Kidney (tissue), 14 donors: ENCODE measurements around the gene BAG5. TPM values are rescaled to one million over a fixed set of nuclear protein-coding genes. Genes with fewer than 3 reads are reported as not detected.
A peak's percentile ranks its signal among the peaks of the same experiment; 100 is the strongest.

Source experiments
- DNase-seq, 5 donors: peaks; one replicate each; pipeline ENCODE4 v3.0.0-alpha.2; 2013 to 2020
- FAIRE-seq: peaks from 2 replicates; lab custom pipeline; 2012; peaks lifted over from hg19 to GRCh38; lab: Jason Lieb, UNC
- H3K27ac ChIP-seq, 2 donors: one replicate each; pipeline ENCODE4 v1.7.0; 2013; ENCODE audit warnings: low read depth in 2 of 2, low read length in 2 of 2, inconsistent platforms in 1 of 2
- H3K27me3 ChIP-seq: one replicate; pipeline ENCODE4 v1.7.1; 2013; ENCODE audit warnings: low read length, inconsistent platforms; ENCODE audit not compliant: control insufficient read depth, insufficient read depth
- H3K36me3 ChIP-seq, 3 donors: one replicate each; pipeline versions ENCODE4 v1.7.0 to v1.7.1; 2013; ENCODE audit warnings: low read length in 3 of 3, control low read depth in 1 of 3, inconsistent platforms in 1 of 3; ENCODE audit not compliant: insufficient read depth in 3 of 3, control insufficient read depth in 2 of 3
- H3K4me1 ChIP-seq, 3 donors: one replicate each; pipeline versions ENCODE4 v1.7.0 to v1.7.1; 2013; ENCODE audit warnings: low read length in 3 of 3, inconsistent platforms in 1 of 3, low read depth in 1 of 3; ENCODE audit not compliant: control insufficient read depth in 2 of 3, insufficient read depth in 2 of 3
- H3K4me3 ChIP-seq, 3 donors: one replicate each; pipeline versions ENCODE4 v1.7.0 to v1.8.1; 2013; ENCODE audit warnings: low read length in 3 of 3, control low read depth in 1 of 3, inconsistent platforms in 1 of 3
- H3K9ac ChIP-seq, 3 donors: one replicate each; pipeline versions ENCODE4 v1.7.0 to v1.7.1; 2013; ENCODE audit warnings: low read length in 3 of 3, control low read depth in 1 of 3, inconsistent platforms in 1 of 3
- H3K9me3 ChIP-seq, 3 donors: one replicate each; pipeline versions ENCODE4 v1.7.0 to v1.7.1; 2013; ENCODE audit warnings: low read length in 3 of 3, control low read depth in 1 of 3, inconsistent platforms in 1 of 3; ENCODE audit not compliant: control insufficient read depth in 2 of 3, insufficient read depth in 1 of 3
- CTCF ChIP-seq: IDR thresholded peaks from 3 replicates; pipeline ENCODE4 v1.5.1; 2012; ENCODE audit warnings: mild to moderate bottlenecking, moderate library complexity, borderline replicate concordance; ENCODE audit not compliant: insufficient read depth; ENCODE audit errors: extremely low read depth
- intact Hi-C: fragments of 100-400 bp; cut with DNase I; formaldehyde crosslinking; loops from one replicate; pipeline ENCODE4 v1.11.1; 2022
- polyA plus RNA-seq: library from polyadenylated mRNA; stranded (reverse); fragments of 350-450 nt; fragmentation: Illumina TruSeq; extraction: RNeasy Lipid Tissue Mini Kit (QIAGEN cat#74804); gene quantifications from one replicate; pipeline ENCODE4 v1.2.3, GENCODE V29; 2014; ENCODE audit warnings: low read depth, low replicate concordance; ENCODE audit not compliant: insufficient read depth
- total RNA-seq: library from RNA; stranded (reverse); fragmentation: NEBNext Ultra II Directional; extraction: Animal tissue kit (Norgen Biotek cat#: 25700); gene quantifications from one replicate; pipeline ENCODE4 v1.2.1, GENCODE V29; 2021
- donor health status: control.
- donor health status: control.
- donor health status: control.
- donor health status: control.
- donor health status: control.
- donor health status: DM: yes; HTN: yes; CAD: no.
- donor health status: Normal renal cell carcinoma (clear cell type).

Gene BAG5
- total and polyA plus RNA-seq, 2 donors from 2014 or later = 17.1 to 64.5 TPM

GRCh38 chr14:103607822-103608221 lies 45.4 kb upstream of the BAG5 start:
- Histone ChIP-seq H3K27me3 (no peaks in the 10 kb centered on the region), H3K9ac (no peak overlapping the region), H3K36me3 (no peaks in the 10 kb centered on the region), H3K27ac (no peak overlapping the region), H3K9me3 (peaks cover 0 to 5% (median 0%) of the 10 kb centered on the region in 3 donors), H3K4me1 (peaks cover 0 to 10% (median 0%) of the 10 kb centered on the region in 3 donors), H3K4me3 (peak overlapping the region in 1 of 3 donors; percentile 1)
- intact Hi-C loops = no loop called here
- FAIRE-seq = no peak
- no peak for TF ChIP-seq CTCF
- DNase-seq = peak in 1 of 5 donors; percentile 25

- H3K4me3 ChIP-seq = peak overlapping the region in 1 of 3 donors; percentile 1
- H3K4me1 ChIP-seq = peaks cover 0 to 10% (median 0%) of the 10 kb centered on the region in 3 donors
- H3K27me3 ChIP-seq = no peaks in the 10 kb centered on the region
- intact Hi-C loops = no loop called here
- H3K9me3 ChIP-seq = peaks cover 0 to 5% (median 0%) of the 10 kb centered on the region in 3 donors
- TF ChIP-seq CTCF = peak; percentile 24
- H3K27ac ChIP-seq = no peak overlapping the region
- DNase-seq (peak; percentile 88 to 97 (median 90)), FAIRE-seq (no peak)
- no peak overlapping the region for H3K9ac ChIP-seq
- H3K36me3 ChIP-seq = no peaks in the 10 kb centered on the region
Observed at GRCh38 chr14:103606963-103607668, 44.7 kb upstream of the BAG5 start.

- DNase-seq (no peak), FAIRE-seq (no peak)
- Histone ChIP-seq H3K27me3 (no peaks in the 10 kb centered on the region), H3K4me3 (no peak overlapping the region), H3K36me3 (no peaks in the 10 kb centered on the region), H3K9ac (no peak overlapping the region), H3K4me1 (peaks cover 0 to 10% (median 0%) of the 10 kb centered on the region in 3 donors), H3K9me3 (no peaks in the 10 kb centered on the region), H3K27ac (no peak overlapping the region)
- TF ChIP-seq CTCF = no peak
- intact Hi-C loops = no loop called here
Observed at GRCh38 chr14:103604620-103605019, 42.2 kb upstream of the BAG5 start.
